Measurements from ENCODE around the gene SLC16A8.
"Not testable (repeated sequence)": the region's sequence is repeated elsewhere in the genome, so short reads cannot be mapped to it uniquely, and the experiment has no call there.

SLC16A8 gene, protein sequence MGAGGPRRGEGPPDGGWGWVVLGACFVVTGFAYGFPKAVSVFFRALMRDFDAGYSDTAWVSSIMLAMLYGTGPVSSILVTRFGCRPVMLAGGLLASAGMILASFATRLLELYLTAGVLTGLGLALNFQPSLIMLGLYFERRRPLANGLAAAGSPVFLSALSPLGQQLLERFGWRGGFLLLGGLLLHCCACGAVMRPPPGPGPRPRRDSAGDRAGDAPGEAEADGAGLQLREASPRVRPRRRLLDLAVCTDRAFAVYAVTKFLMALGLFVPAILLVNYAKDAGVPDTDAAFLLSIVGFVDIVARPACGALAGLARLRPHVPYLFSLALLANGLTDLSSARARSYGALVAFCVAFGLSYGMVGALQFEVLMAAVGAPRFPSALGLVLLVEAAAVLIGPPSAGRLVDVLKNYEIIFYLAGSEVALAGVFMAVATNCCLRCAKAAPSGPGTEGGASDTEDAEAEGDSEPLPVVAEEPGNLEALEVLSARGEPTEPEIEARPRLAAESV

DNA sequence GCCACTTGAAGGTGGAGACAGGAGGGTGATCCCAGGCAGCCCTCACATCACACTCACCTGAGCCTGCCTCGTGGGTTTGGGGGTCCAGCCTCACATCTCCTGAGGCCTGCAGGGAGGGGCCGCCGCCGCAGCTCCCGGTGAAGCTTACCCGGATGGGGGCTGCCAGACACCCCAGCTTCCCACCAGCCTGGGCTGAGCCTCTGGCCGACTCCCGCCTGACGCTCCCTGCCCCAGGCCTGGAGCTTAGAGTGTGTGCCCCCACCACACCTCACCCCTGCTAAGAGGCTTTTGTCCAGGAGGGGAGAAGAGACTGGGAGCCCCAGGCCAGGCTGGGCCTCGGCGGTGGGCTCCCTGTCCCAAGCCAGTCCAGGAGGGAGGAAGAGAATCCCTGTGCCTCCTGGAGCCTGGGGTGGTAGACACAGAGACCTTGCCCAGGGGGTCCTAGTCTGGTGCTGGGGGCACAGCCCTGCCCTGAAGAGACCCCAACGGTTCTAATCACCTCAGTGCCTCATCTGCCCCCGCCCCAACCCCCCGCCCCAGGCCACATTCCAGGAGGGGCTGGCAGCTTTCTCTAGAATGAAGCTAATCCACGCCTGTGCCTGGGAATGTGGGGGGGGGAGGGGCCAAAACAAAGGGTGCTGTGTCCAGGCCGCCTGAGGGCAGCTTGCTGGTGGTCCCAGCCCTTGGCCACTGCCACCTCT is at the start of gene SLC16A8:
Gene SLC16A8, minus strand, starts transcription at position 254 of the 701 bp plus-strand sequence. CDS start 1,311 bp downstream, outside the sequence.
- DNase-seq: no peak

DNA sequence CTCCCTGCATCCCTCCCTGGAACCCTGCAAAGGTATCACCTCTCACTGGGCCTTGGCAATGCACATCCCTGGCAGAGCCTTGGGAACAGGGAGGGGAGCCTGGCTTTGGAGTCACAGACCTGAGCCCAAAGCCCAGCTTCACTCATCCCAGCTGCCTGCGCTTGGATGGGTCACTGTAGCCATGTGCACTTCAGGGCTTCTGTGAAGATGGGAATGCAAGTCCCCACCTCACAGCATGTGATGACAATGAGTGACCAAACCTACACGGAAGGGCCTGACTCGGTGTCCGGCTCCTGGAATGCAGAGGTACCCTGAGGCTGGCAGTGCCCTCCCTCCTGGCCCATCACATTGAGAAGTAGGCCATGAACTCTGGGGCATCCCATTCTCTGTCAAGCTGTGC is 49.3 kb upstream of the SLC16A8 start:
- DNase-seq: no peak

DNA sequence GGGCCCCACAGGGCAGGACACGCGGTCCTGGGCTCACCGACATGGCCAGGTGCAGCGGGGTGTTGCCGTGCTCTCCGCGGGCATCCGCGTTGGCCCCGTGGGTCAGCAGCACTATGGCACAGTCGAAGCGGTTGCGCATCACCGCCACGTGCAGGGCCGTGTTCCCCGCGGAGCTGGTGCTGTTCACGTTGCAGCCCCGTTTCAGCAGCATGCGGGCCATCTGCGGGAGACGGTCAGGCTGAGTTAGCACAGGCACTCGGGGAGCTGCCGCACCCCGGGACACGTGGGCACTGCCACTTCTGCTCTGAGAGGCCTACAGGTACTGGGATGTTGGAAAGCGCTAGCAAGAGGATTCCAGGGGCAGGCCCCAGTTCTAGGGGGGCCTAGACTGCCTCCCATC is 48.8 kb upstream of the SLC16A8 start:
- no peak for DNase-seq

DNA sequence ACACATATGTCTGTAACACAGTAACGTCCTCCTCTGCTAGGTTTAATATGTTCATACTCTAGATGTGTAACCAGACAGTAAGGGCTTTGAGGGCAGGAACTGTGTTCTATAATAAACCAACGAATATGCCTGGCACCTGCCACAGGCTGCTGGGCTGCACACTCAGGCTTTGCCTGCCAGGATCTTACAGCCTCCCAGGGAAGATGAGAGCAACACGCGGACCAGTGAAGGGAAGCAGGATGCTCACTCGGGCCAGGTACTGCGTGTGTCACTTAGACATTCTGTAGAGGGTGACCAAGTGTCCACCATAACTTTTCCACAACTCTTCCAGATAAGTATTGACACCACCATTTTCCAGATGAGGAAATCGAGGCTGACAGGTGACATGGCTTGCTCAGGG is 48.2 kb upstream of the SLC16A8 start:
- DNase-seq: no peak

DNA sequence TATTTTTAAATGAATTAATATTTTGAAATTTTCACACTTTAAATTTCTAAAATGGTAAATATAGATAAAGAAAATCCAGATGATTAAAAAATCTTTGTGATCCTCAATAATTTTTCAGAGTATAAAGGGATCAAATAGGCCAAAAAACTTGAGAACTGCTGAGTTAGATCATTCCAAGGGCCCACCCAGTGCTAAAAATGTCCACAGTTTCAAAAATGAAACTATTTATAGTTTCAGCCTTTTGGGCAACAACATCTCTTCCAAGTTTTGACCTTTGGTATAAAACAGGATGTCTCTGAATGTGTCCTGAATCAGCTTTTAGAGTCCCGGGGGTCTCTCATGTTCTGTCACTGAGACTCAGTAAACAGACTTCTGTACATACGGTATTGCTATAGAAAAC is 47.4 kb upstream of the SLC16A8 start:
- DNase-seq: no peak

DNA sequence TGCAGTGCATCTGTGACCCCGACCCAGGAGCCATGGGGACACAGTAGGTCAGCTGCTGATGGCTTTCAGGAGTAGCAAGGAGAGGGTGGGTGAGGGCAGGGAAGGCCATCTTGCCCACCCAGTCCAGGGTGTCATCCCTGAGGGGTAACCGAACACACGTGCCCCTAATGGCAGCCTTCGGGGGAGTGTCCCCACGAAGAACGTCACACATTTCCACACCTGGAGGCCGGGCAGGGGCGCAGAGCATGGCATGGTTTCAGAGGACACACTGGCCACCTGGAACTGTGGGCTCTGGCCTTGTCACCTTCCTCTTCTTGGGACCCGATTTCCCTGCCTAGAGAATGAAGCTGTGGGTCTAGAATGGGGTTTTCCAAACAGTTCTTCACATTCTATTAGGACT is 45.9 kb upstream of the SLC16A8 start:
- DNase-seq: no peak

DNA sequence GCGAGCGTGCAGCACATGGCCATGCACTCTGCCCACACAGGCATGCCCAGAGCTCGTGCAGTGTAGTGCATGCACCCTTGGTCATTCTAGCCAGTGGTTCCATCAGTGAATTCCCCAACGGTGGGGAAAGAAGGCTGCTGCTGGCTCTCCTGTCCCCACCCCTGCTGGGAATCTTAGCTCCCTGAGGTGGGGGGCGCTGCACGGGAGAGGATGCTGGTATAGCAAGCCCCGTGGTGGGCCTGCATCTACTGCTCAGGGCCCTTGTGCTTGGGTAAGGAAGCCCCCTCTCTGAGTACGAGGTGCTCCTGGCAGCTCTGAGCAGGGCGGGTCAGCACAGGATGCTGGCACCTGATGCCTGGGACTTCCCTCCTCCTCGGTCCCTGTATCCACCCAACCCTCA is 45.0 kb upstream of the SLC16A8 start:
- no peak for DNase-seq

DNA sequence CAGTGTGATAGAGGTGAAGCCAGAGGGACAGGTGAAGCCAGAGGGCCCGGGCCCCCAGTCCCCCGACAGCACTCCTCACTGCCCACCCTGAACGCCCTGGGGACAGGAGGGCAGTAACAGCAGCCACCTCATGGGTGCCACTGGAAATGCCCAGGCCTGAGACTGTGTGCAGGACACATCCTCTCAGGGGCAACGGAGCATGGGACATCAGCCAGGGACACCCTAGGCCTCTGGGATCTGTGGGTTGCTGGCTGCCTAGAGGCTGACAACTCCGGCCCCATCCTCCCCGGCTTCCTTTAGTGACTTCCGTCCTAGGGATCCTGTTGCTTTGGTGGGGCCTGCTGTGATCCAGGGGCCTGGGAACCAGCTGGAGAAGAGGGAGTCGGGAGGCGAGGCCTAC is 43.9 kb upstream of the SLC16A8 start:
- no peak for DNase-seq

DNA sequence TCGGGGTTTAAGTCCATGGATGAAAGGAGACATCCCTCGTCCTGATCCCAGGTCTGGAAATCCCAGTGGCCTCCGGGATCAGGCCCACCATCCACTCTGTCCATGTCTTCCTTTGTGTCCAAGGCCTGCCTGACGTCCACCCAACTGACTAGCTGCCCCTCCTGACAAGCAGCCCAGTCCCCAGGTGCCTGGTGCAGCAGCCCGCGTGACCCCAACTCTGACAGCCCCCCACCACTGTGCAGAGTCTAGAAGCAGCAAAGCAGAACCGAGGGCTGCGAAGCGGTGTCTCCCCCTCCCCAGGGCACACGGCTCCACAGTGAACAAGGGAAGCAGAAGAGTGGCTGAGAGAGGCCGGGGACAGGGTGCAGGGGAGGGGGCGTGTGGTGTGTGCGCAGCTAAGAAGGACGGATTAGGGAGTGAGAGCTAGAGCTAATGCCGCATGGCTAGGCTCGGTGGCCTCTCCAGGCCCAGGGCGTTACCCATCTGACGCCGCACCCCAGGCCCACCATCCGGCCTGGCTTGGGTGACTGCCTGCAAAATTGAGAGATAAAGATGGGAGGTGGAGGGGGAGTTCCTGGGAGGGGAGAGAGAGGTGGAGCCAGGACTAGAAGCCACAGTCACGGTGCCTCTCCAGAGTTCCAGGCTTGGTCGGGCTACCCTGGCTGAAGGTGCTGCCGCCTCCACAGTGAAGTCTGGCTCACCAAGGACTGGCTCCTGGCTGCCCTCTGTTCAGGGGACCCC is 43.1 kb upstream of the SLC16A8 start:
- DNase-seq: no peak

DNA sequence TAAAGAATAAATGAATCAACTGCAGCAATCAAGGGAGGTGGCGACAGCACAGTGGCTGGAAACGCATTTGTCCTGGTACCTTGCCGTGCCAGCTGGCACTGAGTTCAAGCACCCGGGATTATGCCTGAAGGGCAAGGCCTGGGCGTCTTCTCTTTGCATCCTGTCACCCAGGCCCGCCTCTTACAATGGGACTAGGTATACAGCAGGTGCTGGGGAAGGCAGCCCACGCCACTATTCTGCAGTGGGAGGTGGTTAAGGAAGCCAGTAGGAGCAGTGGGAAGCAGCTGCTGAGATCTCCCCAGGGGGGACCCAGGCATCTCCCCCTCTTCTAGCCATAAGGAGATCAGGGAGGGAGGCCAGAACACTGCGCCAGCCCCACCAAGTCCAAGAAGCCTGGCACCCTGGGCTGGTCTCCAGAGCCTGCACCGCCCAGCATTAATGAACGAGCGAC is 41.8 kb upstream of the SLC16A8 start:
- no peak for DNase-seq

DNA sequence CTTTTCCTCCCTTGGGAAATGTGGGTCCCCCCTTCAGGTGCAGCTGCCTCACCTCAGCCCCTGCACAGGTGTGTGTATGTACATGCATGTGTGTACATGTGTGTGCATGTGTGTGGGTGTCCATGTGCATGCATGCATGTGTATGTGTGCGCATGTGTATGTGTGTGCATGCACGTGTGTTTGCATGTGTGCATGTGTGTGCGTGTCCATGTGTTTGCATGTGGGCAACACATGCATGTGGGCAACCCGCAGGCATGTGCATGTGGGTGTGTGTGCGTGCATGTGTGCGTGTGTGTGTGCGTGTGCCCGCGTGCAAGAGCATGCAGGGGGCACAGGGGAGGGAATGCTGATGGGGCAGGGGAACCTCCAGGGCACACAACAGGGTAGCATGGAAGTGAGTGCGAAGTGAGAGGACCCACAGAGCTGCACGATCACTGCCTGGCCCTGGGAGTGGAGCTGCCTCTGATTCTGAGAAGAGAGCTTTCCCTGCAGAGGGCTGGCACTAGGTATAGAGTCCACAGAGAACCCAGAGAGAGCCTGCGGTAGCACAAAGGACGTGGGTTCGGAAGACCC is 41.1 kb upstream of the SLC16A8 start:
- DNase-seq: no peak

DNA sequence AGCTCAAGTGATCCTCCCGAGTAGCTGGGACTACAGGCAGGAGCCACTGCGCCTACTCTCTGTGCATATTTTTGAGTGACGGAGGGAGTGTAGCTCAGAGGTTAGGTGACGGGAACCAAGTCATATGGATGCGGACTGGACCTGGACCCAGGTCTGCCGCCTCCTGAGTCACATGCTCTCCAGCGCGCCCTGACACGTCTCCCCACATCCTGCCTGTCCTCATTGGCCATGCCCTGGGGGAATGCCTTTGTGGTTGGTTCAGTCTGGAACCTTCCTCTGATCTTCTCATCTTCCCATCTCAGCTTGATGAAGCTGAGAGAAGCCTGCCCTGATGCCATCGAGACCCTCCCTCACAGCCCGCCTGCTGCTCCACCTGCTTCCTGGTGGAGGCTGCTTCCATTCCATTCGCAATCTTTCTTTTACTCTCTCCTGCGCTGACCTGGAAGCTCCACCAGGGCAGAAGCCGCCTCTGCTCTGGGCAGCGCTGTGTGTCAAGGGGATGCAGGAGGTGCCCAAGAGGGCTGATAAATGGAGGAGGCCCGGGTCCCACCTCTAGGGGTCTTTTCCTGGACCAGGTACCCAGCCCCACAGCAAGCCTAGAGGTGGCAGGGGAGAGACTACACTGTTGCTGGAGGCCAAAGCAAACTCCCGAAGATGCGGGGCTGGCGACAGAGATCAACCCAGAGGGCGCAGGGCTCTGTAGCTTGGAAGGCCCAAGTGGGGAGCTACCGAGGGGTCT is 40.4 kb upstream of the SLC16A8 start:
- no peak for DNase-seq

DNA sequence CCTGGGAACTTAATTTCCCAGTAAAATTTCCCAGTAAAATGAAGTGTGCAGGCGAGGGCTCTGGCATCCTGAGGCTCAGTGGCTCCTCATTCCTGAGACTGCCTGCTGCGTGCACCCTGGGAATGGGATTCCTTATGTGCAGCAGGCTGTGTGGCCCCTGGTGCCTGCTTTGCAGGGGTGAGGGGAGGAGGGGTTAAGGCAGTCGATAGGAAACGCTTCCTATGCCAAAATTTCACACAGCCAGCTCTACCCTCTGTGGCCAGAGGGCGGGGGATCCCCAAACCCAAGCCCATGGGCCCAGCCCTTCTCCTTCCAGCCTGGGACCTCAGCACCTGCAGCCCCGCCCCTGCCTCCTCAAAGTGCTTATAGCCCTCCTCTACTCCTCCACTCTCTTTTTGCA is 38.6 kb upstream of the SLC16A8 start:
- DNase-seq: no peak

DNA sequence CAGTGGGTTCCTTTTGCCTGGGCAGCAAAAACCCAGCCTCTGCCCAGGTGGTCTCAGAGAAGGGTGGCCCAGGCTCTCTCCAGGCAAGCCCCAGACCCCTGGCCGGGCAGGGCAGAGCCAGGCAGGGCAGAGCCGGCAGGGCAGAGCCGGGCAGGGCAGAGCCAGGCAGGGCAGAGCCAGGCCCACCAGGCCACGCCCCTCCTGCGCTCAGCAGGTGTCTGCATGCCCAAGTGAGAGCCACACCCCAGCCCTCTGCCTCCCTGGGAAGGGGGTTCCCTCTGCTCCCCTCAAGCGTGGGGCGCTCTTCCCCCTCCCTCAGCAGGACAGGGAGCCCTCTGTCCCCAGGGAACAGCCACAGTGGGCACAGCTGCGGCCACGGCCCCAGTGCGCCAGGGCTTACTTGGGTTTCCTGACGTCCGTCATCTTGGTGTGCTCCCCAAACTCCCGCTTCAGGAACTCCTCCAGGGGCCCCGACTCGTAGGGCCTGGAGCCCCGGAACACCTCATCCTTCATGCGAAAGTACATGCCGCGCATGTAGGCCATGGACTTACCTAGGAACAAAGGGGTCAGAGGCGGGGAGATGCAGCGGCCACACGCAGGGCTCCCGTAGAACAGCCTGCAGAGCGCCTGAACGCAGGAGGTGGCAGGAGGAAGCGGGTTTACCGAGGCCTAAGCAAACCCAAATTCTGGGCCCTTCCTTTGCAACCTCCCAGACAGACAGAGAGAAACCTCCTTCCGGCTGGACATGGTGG is 36.6 kb upstream of the SLC16A8 start:
- no peak for DNase-seq

DNA sequence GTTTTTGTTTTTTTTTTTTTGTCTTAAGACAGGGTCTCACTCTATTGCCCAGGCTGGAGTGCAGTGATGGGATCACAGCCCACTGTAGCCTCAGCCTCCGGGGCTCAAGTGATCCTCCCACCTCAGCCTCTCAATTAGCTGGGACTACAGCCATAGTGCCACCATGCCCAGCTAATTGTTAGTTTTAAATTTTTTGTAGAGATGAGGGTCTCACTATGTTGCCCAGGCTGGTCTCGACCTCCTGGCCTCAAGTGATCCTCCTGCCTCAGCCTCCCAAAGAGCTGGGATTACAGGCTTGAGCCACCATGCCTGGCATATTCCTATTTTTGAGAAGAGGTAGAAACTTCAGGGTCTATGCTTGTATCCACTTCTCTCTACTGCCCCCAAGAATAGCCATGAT is 34.8 kb upstream of the SLC16A8 start:
- not testable (repeated sequence) for DNase-seq

DNA sequence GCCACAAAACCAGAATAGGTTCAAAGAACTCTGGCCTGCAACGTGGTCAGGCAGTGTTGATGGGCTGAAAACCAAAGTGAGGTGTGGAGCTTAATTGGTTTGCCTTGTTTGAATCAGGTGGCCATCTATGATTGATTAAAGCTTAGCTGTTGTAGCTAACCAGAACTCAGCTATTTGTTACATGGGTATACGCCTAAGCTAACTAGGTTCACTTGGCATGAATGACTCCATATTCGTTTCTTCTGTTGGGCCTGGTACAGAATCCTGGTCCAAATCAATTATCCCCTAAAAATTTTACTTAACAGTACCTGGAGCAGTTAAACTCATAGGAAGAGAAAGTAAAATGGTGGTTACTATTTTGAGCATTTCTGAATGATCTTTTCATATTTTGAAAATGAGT is 34.2 kb upstream of the SLC16A8 start:
- DNase-seq: no peak

DNA sequence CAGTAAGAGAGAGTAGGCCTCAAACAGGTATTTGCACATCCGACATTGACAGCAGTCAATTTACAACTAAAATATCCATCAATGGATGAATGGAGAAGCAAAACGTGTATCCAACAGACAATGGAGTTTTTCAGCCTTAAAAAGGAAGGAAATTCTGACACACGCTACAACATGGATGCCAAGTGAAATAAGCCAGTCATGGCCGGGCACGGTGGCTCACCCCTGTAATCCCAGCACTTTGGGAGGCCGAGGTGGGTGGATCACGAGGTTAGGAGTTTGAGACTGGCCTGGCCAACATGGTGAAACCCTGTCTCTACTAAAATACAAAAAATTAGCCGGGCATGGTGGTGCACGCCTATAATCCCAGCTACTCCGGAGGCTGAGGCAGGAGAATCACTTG is 33.6 kb upstream of the SLC16A8 start:
- DNase-seq: not testable (repeated sequence)

DNA sequence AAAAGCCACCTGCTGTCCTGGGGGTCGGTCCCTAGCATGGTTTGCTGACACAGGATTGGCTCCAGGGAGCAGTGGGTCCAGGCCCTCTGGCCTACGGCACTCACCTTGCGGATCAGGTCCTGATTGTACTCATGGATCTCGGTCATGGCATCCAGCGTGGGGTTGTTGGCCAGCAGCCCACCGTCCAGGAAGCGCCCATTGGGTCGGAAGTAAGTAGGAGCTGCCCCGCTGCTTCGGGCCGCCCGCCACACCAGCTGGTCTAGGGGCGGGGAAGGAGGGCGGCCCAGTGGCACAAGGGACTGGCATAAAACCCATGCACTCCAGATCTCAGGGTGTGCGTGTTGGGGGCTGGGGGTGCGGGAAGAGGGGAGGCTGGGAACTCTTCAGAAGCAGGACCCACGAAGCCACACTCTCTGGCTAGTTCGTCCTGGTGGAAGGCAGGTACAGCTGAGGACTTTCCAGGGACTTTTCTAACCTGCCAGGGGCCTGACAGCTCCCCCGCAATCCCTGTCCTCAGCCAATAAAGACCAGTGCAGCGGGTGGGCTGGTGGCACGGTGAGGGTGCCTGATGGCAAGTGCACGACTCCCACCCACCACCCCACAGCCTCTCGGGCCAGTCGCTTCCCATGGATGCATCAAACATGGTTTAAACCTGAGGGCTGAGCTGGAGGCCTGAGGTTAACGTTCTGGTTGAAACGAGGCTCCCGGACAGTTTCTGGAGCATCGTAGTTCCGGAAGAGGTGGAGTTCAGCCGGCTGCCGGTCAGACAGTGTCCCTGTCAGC is 31.6 kb upstream of the SLC16A8 start:
- DNase-seq: no peak

DNA sequence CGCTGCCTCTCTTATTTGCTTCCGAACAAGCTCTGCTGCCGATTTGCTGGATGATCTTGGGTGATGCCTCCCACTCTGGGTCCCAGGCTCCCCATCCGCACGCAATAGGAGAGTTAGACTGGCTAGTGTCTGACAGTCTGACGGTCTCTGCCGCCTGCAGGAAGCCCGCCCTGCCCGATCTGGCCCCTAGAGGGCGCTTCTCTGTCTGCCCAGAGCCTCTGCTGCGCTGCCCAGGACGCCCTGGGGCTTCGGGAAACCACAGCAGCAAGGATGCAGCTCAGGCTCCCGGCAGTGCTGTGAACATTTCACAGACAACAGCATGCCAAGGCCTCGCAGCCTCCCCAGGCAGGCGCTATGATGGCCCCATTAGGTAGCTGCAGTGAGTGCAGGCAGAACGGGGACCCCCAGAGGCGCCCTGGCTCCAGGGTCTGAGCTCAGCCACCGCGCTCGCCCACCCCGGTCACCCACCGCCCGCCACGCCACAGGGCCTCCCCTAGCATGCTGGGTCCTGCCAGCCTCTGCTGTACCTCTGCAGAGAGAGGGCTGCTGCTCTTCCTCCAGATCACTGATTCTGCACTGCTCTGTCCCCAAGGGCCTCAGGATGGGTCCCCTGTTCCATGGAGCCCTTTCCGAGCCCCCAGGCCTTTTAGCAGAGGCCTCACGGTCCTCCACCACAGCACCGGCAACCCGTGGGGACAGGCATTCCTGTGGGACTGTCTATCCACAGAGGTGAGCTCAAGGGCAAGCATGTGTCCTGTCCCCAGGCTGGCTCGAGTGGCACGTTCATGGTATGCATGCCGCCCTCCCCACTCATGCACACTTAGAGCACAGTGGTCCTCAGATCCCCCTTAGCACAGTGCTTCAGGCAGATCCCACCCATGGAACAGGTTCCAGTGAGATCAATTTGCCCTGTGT is 30.8 kb upstream of the SLC16A8 start:
- DNase-seq: peak; percentile 57

DNA sequence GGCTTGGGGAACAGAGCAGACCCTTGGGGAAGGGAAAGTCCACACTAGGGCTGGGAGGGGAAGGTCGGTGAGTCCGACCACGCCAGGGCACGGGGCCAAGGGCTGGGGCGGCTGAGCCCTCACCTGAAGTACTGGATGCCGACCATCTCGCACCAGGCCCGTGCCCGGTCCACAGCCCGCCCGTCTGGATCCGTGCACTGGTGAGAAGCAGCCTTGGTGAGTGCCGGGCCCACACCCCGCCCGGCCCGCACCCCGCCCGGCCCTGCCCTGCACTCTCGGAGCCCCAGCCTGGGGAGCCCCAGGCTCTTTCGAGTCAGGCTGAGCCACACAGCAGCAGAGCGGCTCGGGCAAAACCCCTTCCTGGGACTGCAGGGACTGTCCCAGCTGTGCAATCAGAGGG is 28.4 kb upstream of the SLC16A8 start:
- DNase-seq: no peak

All from NCI-H1694 (cell line).